ENCODE data around the gene RELN. TPM values are rescaled to one million over a fixed set of nuclear protein-coding genes. Genes with fewer than 3 reads are reported as not detected.
"Not testable (repeated sequence)": the region's sequence is repeated elsewhere in the genome, so short reads cannot be mapped to it uniquely, and the experiment has no call there.

The RELN gene
- total RNA-seq, 1 donor = under 0.01 TPM

GRCh38 chr7:103912891-103913605 is 76.4 kb downstream of the RELN start:
- TF ChIP-seq CTCF (IDR thresholded peaks at IDR 0.05; ENCODE audit: insufficient read depth, low read depth, low read length) = no peak
- no peak for DNase-seq (ENCODE audit: low read depth)
- no peak overlapping the region for H3K4me3 ChIP-seq (ENCODE audit: low read depth, low read length)

GRCh38 chr7:103911015-103911414 is 78.4 kb downstream of the RELN start:
- not testable (repeated sequence) for H3K4me3 ChIP-seq (ENCODE audit: low read depth, low read length); DNase-seq (ENCODE audit: low read depth)

GRCh38 chr7:103905997-103906396 is 83.5 kb downstream of the RELN start:
- no peak for DNase-seq (ENCODE audit: low read depth)
- no peak for TF ChIP-seq CTCF (IDR thresholded peaks at IDR 0.05; ENCODE audit: insufficient read depth, low read depth, low read length)
- no peak overlapping the region for H3K4me3 ChIP-seq (ENCODE audit: low read depth, low read length)

GRCh38 chr7:103902917-103903316 is 86.5 kb downstream of the RELN start:
- peak; percentile 7 for DNase-seq (ENCODE audit: low read depth)
- TF ChIP-seq CTCF (IDR thresholded peaks at IDR 0.05; ENCODE audit: insufficient read depth, low read depth, low read length) = no peak
- H3K4me3 ChIP-seq (ENCODE audit: low read depth, low read length) = no peak overlapping the region

GRCh38 chr7:103896826-103897225 is 92.6 kb downstream of the RELN start:
- not testable (repeated sequence) for DNase-seq (ENCODE audit: low read depth)

GRCh38 chr7:103894656-103895596 is 94.5 kb downstream of the RELN start:
- no peak overlapping the region for H3K4me3 ChIP-seq (ENCODE audit: low read depth, low read length)
- DNase-seq (ENCODE audit: low read depth) = no peak
- no peak for TF ChIP-seq CTCF (IDR thresholded peaks at IDR 0.05; ENCODE audit: insufficient read depth, low read depth, low read length)

More at GRCh38 chr7:103896826-103897225, 92.6 kb downstream of the RELN start:
- not testable (repeated sequence) for H3K4me3 ChIP-seq (ENCODE audit: low read depth, low read length)

GRCh38 chr7:103893350-103893749 is 96.1 kb downstream of the RELN start:
- TF ChIP-seq CTCF (IDR thresholded peaks at IDR 0.05; ENCODE audit: insufficient read depth, low read depth, low read length) = no peak
- no peak overlapping the region for H3K4me3 ChIP-seq (ENCODE audit: low read depth, low read length)
- no peak for DNase-seq (ENCODE audit: low read depth)

Measured in fibroblast of villous mesenchyme (primary cell).